ENCODE measurements around the gene TRAF2.

TRAF2 gene

DNA sequence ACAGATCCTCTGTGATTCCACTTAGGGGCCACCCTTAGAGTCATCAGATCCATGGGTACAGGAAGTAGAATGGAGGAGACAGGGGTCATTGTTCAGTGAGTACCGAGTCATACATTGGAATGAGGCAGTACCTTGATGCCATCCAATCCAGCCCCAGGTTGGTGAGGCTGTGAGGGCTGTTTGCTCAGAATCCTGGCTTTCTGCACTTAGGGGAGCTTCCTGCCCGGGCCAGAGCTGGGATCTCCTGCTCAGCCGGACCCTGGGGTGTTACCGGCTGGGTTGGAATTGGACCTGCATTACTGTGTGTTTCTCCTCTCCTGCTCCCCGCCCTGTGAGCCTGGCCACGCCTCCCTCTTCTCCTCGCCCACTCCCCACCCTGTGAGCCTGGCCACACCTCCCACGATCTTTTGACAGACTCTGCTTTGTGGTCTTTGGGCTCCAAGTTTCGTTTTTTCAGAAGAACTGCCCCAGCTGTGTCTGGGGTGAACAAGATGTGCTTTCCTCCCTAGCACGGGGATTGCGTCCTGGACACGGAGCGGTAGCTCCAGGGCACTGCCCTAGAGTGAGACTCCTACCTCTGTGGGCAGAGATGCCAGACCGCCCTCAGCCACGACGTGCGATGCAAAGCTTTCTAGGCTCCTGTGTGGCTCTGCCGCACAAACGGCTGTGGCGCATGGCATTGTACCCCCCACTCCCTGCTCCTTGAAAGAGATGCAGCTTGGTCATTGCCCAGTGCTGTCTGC is 15.4 kb downstream of the TRAF2 start:
- no peak overlapping the region for H2BK120ac ChIP-seq (ENCODE audit: low read depth, low read length)
- H3K4me2 ChIP-seq (ENCODE audit: low read length): no peak overlapping the region
- H3K79me2 ChIP-seq (ENCODE audit: control insufficient read depth, insufficient read depth, low read length): no peaks in the 10 kb centered on the region
- no peak overlapping the region for H3K56ac ChIP-seq (ENCODE audit: low read length)
- H3K9ac ChIP-seq (ENCODE audit: low read length): no peak overlapping the region
- no peak overlapping the region for H3K4me3 ChIP-seq (ENCODE audit: low read length)
- no peak overlapping the region for H3K4ac ChIP-seq (ENCODE audit: low read depth, low read length)
- H3K36me3 ChIP-seq (ENCODE audit: control insufficient read depth, insufficient read depth, low read length): peaks cover 9% of the 10 kb centered on the region
- H2BK5ac ChIP-seq (ENCODE audit: low read length): no peak overlapping the region
- WGBS (ENCODE audit: extremely low coverage, insufficient coverage, low lambda C conversion rate): no CpG with 5 or more reads among the region's 20 CpGs
- H4K5ac ChIP-seq (ENCODE audit: low read length): no peak overlapping the region
- peak; percentile 35 for DNase-seq
- H3K23ac ChIP-seq (ENCODE audit: low read length): no peak overlapping the region
- H3K27ac ChIP-seq (ENCODE audit: low read depth, low read length): no peak overlapping the region
- no peaks in the 10 kb centered on the region for H3K27me3 ChIP-seq (ENCODE audit: insufficient read depth, low read length, poor library complexity)
- H2AK5ac ChIP-seq (ENCODE audit: low read length): no peak overlapping the region
- H2BK15ac ChIP-seq (replicated peaks; ENCODE audit: low read depth): no peak overlapping the region
- H3K4me1 ChIP-seq (ENCODE audit: control insufficient read depth, low read depth, low read length): no peaks in the 10 kb centered on the region
- H3K79me1 ChIP-seq (ENCODE audit: low read length): peaks cover 2% of the 10 kb centered on the region
- H4K8ac ChIP-seq (ENCODE audit: low read depth, low read length): no peak overlapping the region
- no peak overlapping the region for H3K18ac ChIP-seq (ENCODE audit: low read length)

DNA sequence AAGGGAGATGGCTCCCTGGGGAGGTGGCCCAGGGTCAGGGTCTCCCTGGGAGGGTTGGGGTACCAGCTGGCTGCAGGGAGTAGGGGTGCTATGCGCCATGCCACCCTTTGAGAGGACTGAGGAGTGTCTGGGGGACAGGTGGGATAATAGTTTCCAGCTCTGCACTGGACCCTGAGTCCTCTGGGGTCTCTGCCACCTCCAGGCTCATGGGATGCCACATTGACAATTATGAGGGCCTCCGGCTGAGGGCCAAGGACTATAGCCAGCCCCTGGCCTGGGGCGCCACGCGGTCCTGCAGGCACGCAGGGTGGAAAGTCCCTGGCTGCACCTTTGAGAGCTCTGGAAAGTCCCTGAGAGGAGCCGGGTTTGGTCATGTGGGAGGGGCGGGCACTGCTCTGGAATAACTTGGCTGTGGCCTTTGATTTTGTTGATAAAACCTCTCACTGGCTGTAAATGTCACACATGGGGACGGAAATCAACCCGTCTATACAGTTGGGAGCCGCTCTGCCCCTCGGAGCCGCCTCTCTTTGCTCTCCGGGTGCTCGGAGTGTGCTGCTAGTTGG is 16.0 kb downstream of the TRAF2 start:
- Histone ChIP-seq H3K4me3 (ENCODE audit: low read length) (no peak overlapping the region), H2BK5ac (ENCODE audit: low read length) (no peak overlapping the region), H4K5ac (ENCODE audit: low read length) (no peak overlapping the region), H3K4me2 (ENCODE audit: low read length) (no peak overlapping the region), H3K23ac (ENCODE audit: low read length) (no peak overlapping the region), H3K27ac (ENCODE audit: low read depth, low read length) (no peak overlapping the region), H3K27me3 (ENCODE audit: insufficient read depth, low read length, poor library complexity) (no peaks in the 10 kb centered on the region), H2BK15ac (replicated peaks; ENCODE audit: low read depth) (no peak overlapping the region), H4K8ac (ENCODE audit: low read depth, low read length) (no peak overlapping the region), H3K4me1 (ENCODE audit: control insufficient read depth, low read depth, low read length) (no peaks in the 10 kb centered on the region), H2AK5ac (ENCODE audit: low read length) (no peak overlapping the region), H2BK120ac (ENCODE audit: low read depth, low read length) (no peak overlapping the region), H3K79me2 (ENCODE audit: control insufficient read depth, insufficient read depth, low read length) (no peaks in the 10 kb centered on the region), H3K36me3 (ENCODE audit: control insufficient read depth, insufficient read depth, low read length) (peaks cover 9% of the 10 kb centered on the region), H3K9ac (ENCODE audit: low read length) (no peak overlapping the region), H3K79me1 (ENCODE audit: low read length) (no peaks in the 10 kb centered on the region), H3K18ac (ENCODE audit: low read length) (no peak overlapping the region), H3K4ac (ENCODE audit: low read depth, low read length) (no peak overlapping the region), H3K56ac (ENCODE audit: low read length) (no peak overlapping the region)
- DNase-seq: no peak
- WGBS (ENCODE audit: extremely low coverage, insufficient coverage, low lambda C conversion rate): no CpG with 5 or more reads among the region's 15 CpGs

DNA sequence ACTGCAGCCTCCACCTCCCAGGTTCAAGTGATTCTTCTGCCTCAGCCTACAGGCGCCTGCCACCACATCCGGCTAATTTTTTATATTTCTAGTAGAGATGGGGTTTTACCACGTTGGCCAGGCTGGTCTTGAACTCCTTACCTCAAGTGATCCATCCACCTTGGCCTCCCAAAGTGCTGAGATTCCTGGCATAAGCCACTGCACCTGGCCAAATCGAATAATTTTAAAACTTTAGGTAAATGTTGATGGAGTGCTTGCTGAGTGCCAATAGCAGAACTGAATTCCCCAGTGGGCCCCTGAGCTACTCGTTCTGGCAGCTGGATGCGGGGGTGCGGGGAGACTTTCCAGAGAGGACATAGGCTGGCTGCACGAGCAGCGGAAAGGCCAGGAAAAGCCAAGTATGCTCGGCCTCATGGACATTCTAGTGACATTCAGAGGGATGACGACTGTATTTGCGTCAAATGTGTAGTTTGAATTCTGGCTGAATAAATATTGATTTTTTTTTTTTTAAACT is 16.8 kb downstream of the TRAF2 start:
- H3K4me3 ChIP-seq (ENCODE audit: low read length): no peak overlapping the region
- DNase-seq: no peak
- no peak overlapping the region for H2BK120ac ChIP-seq (ENCODE audit: low read depth, low read length)
- H3K36me3 ChIP-seq (ENCODE audit: control insufficient read depth, insufficient read depth, low read length): peaks cover 9% of the 10 kb centered on the region
- no peak overlapping the region for H2BK5ac ChIP-seq (ENCODE audit: low read length)
- no peak overlapping the region for H2BK15ac ChIP-seq (replicated peaks; ENCODE audit: low read depth)
- H2AK5ac ChIP-seq (ENCODE audit: low read length): no peak overlapping the region
- H3K4ac ChIP-seq (ENCODE audit: low read depth, low read length): no peak overlapping the region
- H3K23ac ChIP-seq (ENCODE audit: low read length): no peak overlapping the region
- no peaks in the 10 kb centered on the region for H3K79me1 ChIP-seq (ENCODE audit: low read length)
- no peak overlapping the region for H3K18ac ChIP-seq (ENCODE audit: low read length)
- no peaks in the 10 kb centered on the region for H3K79me2 ChIP-seq (ENCODE audit: control insufficient read depth, insufficient read depth, low read length)
- H3K27me3 ChIP-seq (ENCODE audit: insufficient read depth, low read length, poor library complexity): no peaks in the 10 kb centered on the region
- no CpG with 5 or more reads among the region's 12 CpGs for WGBS (ENCODE audit: extremely low coverage, insufficient coverage, low lambda C conversion rate)
- no peak overlapping the region for H3K27ac ChIP-seq (ENCODE audit: low read depth, low read length)
- no peaks in the 10 kb centered on the region for H3K4me1 ChIP-seq (ENCODE audit: control insufficient read depth, low read depth, low read length)
- no peak overlapping the region for H3K56ac ChIP-seq (ENCODE audit: low read length)
- H4K8ac ChIP-seq (ENCODE audit: low read depth, low read length): no peak overlapping the region
- H4K5ac ChIP-seq (ENCODE audit: low read length): no peak overlapping the region
- H3K9ac ChIP-seq (ENCODE audit: low read length): no peak overlapping the region
- H3K4me2 ChIP-seq (ENCODE audit: low read length): no peak overlapping the region

DNA sequence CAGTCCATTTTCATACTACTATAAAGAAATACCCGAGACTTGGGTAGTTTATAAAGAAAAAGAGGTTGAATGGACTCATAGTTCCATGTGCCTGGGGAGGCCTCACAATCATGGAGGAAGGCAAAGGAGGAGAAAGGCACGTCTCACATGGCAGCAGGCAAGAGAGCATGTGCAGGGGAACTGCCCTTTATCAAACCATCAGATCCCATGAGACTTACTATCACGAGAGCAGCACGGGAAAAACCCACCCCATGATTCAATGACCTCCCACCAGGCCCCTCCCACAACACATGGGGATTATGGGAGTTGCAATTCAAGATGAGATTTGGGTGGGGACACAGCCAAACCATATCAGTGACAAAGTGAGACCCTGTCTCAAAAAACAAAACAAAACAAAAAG is 19.9 kb downstream of the TRAF2 start:
- WGBS (ENCODE audit: extremely low coverage, insufficient coverage, low lambda C conversion rate): no CpG with 5 or more reads among the region's 4 CpGs
- Histone ChIP-seq H3K4me3 (ENCODE audit: low read length) (no peak overlapping the region), H4K8ac (ENCODE audit: low read depth, low read length) (no peak overlapping the region), H3K9ac (ENCODE audit: low read length) (no peak overlapping the region), H3K4ac (ENCODE audit: low read depth, low read length) (no peak overlapping the region), H3K23ac (ENCODE audit: low read length) (no peak overlapping the region), H3K4me1 (ENCODE audit: control insufficient read depth, low read depth, low read length) (no peaks in the 10 kb centered on the region), H3K56ac (ENCODE audit: low read length) (no peak overlapping the region), H2AK5ac (ENCODE audit: low read length) (no peak overlapping the region), H3K27me3 (ENCODE audit: insufficient read depth, low read length, poor library complexity) (no peaks in the 10 kb centered on the region), H4K5ac (ENCODE audit: low read length) (no peak overlapping the region), H3K36me3 (ENCODE audit: control insufficient read depth, insufficient read depth, low read length) (peaks cover 5% of the 10 kb centered on the region), H3K18ac (ENCODE audit: low read length) (no peak overlapping the region), H2BK5ac (ENCODE audit: low read length) (no peak overlapping the region), H3K4me2 (ENCODE audit: low read length) (no peak overlapping the region), H3K27ac (ENCODE audit: low read depth, low read length) (no peak overlapping the region), H3K79me2 (ENCODE audit: control insufficient read depth, insufficient read depth, low read length) (no peaks in the 10 kb centered on the region), H2BK120ac (ENCODE audit: low read depth, low read length) (no peak overlapping the region), H2BK15ac (replicated peaks; ENCODE audit: low read depth) (no peak overlapping the region), H3K79me1 (ENCODE audit: low read length) (no peaks in the 10 kb centered on the region)
- DNase-seq: no peak

DNA sequence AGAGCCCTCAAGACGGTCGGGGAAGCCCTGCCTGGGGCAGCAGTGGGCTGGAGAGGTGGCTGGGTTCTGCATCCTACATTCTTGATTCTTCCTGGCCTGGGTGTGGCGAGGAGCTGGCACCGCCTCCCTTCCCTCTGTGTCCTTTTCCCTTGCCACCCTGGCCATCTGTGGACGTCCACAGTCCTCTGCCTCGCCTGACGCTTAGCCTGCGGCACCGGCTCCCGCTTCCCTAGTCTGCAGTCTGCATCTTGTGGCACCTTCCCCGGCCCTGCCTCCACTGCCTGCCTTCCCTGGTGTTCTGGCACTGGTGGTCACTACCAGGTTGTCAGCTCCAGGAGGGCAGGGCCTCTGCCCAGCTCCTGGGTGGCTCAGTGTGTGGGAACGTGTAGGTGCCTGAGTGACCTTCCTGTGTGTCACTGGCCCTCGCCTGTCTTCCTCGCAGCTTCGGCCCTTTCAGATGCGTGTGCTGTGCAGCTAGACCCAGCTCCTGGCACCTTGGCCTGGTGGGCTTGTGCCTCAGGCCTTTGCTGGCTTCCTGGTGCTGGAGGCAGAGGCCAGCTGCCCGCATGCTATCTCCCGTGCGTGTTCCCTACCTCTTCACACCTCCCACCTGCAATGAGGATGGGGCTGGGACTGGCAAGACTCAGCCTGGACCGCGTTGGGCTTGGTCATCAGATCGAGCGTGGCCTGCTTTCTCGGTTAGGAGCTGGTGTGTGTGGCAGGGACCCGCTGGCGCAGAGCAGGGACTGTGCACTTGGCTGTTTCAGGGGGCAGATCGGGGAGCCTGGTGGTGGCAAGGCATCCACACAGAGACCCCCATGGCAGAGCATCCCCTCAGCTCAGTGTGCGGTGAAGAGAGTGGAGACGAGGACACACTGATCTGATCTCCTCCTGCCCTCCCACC is 20.9 kb downstream of the TRAF2 start:
- Histone ChIP-seq H3K56ac (ENCODE audit: low read length) (no peak overlapping the region), H3K79me1 (ENCODE audit: low read length) (no peaks in the 10 kb centered on the region), H3K27ac (ENCODE audit: low read depth, low read length) (no peak overlapping the region), H3K4me1 (ENCODE audit: control insufficient read depth, low read depth, low read length) (no peaks in the 10 kb centered on the region), H3K9ac (ENCODE audit: low read length) (no peak overlapping the region), H3K4me3 (ENCODE audit: low read length) (no peak overlapping the region), H2AK5ac (ENCODE audit: low read length) (no peak overlapping the region), H3K79me2 (ENCODE audit: control insufficient read depth, insufficient read depth, low read length) (no peaks in the 10 kb centered on the region), H2BK120ac (ENCODE audit: low read depth, low read length) (no peak overlapping the region), H3K27me3 (ENCODE audit: insufficient read depth, low read length, poor library complexity) (no peaks in the 10 kb centered on the region), H2BK15ac (replicated peaks; ENCODE audit: low read depth) (no peak overlapping the region), H4K5ac (ENCODE audit: low read length) (no peak overlapping the region), H3K4ac (ENCODE audit: low read depth, low read length) (no peak overlapping the region), H4K8ac (ENCODE audit: low read depth, low read length) (no peak overlapping the region), H3K23ac (ENCODE audit: low read length) (no peak overlapping the region), H3K4me2 (ENCODE audit: low read length) (no peak overlapping the region), H3K18ac (ENCODE audit: low read length) (no peak overlapping the region), H2BK5ac (ENCODE audit: low read length) (no peak overlapping the region), H3K36me3 (ENCODE audit: control insufficient read depth, insufficient read depth, low read length) (peaks cover 5% of the 10 kb centered on the region)
- no CpG with 5 or more reads among the region's 29 CpGs for WGBS (ENCODE audit: extremely low coverage, insufficient coverage, low lambda C conversion rate)
- no peak for DNase-seq

Data from mesendoderm (in vitro differentiated cells).